ENCODE results near the gene SND1.

SND1 gene

DNA sequence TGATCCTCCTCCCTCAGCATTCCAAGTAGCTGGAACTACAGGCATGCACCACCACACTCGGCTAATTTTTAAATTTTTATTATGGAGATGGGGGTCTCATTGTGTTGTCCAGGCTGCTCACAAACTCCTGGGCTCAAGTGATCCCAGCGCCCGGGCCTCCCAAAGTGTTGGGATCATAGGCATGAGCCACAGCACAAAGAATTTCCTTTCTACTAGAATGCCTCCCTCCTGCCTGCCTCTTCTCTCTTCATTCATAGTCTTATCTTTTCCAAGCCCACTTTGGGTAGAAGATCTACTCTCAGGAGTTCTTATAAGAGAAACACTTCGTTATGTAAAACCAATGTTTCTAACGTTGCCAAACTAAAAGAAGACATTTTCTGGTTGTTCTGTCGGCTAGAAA lies 235.1 kb downstream of the SND1 start:
- Histone ChIP-seq H3K4me3 (ENCODE audit: low read length) (no peak overlapping the region), H3K9me3 (ENCODE audit: control insufficient read depth, insufficient read depth, low read length) (no peaks in the 10 kb centered on the region), H3K4me1 (ENCODE audit: control insufficient read depth, low read length) (no peaks in the 10 kb centered on the region), H3K27ac (ENCODE audit: low read depth, low read length) (no peak overlapping the region), H3K9me2 (replicated peaks; ENCODE audit: control insufficient read depth, low read length) (no peaks in the 10 kb centered on the region), H3K4me2 (ENCODE audit: low read length) (no peak overlapping the region), H3K36me3 (ENCODE audit: control insufficient read depth, low read length) (peaks cover 53% of the 10 kb centered on the region), H3K27me3 (ENCODE audit: control insufficient read depth, low read length) (no peaks in the 10 kb centered on the region), H3F3A (ENCODE audit: control insufficient read depth, insufficient read depth) (no peaks in the 10 kb centered on the region), H4K20me1 (ENCODE audit: control insufficient read depth, insufficient read depth, low read depth, low read length) (no peaks in the 10 kb centered on the region; the same call in 1 of the 2 replicates), H3K79me2 (ENCODE audit: control insufficient read depth, low read length) (no peaks in the 10 kb centered on the region)
- no peak for TF ChIP-seq EZH2phosphoT487 (IDR thresholded peaks at IDR 0.05; ENCODE audit: borderline replicate concordance, low read length)
- TF ChIP-seq, protein P1, sequence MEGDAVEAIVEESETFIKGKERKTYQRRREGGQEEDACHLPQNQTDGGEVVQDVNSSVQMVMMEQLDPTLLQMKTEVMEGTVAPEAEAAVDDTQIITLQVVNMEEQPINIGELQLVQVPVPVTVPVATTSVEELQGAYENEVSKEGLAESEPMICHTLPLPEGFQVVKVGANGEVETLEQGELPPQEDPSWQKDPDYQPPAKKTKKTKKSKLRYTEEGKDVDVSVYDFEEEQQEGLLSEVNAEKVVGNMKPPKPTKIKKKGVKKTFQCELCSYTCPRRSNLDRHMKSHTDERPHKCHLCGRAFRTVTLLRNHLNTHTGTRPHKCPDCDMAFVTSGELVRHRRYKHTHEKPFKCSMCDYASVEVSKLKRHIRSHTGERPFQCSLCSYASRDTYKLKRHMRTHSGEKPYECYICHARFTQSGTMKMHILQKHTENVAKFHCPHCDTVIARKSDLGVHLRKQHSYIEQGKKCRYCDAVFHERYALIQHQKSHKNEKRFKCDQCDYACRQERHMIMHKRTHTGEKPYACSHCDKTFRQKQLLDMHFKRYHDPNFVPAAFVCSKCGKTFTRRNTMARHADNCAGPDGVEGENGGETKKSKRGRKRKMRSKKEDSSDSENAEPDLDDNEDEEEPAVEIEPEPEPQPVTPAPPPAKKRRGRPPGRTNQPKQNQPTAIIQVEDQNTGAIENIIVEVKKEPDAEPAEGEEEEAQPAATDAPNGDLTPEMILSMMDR (IDR thresholded peaks at IDR 0.05; ENCODE audit: low read depth, low read length, poor library complexity, severe bottlenecking) = no peak

DNA sequence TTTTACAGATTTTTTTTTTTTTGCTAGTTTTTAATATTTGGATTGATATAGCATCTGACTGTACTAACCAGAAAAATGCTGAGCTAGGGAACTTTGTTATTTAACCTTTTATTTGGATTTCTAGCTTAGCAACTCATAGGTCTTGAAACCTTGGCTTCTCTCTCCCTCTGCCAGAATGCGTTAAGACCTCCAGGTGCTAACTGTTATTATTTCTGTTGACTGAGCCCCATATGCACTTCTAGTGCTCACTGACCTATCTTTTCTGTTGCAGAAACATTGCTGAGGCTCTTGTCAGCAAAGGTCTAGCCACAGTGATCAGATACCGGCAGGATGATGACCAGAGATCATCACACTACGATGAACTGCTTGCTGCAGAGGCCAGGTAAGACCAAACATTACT lies 235.6 kb downstream of the SND1 start:
- TF ChIP-seq, protein P1 (IDR thresholded peaks at IDR 0.05; ENCODE audit: low read depth, low read length, poor library complexity, severe bottlenecking) = no peak
- no peak for TF ChIP-seq EZH2phosphoT487 (IDR thresholded peaks at IDR 0.05; ENCODE audit: borderline replicate concordance, low read length)
- Histone ChIP-seq H3K4me1 (ENCODE audit: control insufficient read depth, low read length) (no peaks in the 10 kb centered on the region), H3K36me3 (ENCODE audit: control insufficient read depth, low read length) (peaks cover 54% of the 10 kb centered on the region), H3K27me3 (ENCODE audit: control insufficient read depth, low read length) (no peaks in the 10 kb centered on the region), H3K9me2 (replicated peaks; ENCODE audit: control insufficient read depth, low read length) (no peaks in the 10 kb centered on the region), H3F3A (ENCODE audit: control insufficient read depth, insufficient read depth) (no peaks in the 10 kb centered on the region), H3K79me2 (ENCODE audit: control insufficient read depth, low read length) (no peaks in the 10 kb centered on the region), H3K9me3 (ENCODE audit: control insufficient read depth, insufficient read depth, low read length) (no peaks in the 10 kb centered on the region), H3K4me2 (ENCODE audit: low read length) (no peak overlapping the region), H3K27ac (ENCODE audit: low read depth, low read length) (no peak overlapping the region), H3K4me3 (ENCODE audit: low read length) (no peak overlapping the region), H4K20me1 (ENCODE audit: control insufficient read depth, insufficient read depth, low read depth, low read length) (no peaks in the 10 kb centered on the region; the same call in 1 of the 2 replicates)

DNA sequence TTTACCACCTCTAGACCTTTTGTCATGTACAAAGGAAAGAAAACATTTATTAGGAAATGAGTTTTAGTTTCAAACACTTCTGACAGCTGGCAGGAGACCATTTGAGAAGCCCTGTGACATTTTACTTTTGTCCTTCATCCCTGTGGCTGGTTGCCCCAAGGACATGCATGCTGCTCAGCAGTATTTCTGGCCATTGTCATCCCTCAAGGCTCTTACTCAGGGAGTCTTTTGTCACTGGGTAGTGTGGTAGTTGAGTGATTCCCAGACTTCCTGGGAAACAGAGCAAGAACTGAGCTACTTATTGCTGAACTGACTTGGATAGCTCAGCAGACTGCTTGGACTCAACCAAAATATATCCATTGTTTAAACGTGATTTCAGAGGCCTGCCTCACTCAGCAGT lies 236.4 kb downstream of the SND1 start:
- TF ChIP-seq EZH2phosphoT487 (IDR thresholded peaks at IDR 0.05; ENCODE audit: borderline replicate concordance, low read length) = no peak
- TF ChIP-seq, protein P1 (IDR thresholded peaks at IDR 0.05; ENCODE audit: low read depth, low read length, poor library complexity, severe bottlenecking) = no peak
- no peak overlapping the region for H3K4me2 ChIP-seq (ENCODE audit: low read length)
- no peaks in the 10 kb centered on the region for H3K9me2 ChIP-seq (replicated peaks; ENCODE audit: control insufficient read depth, low read length)
- H3K79me2 ChIP-seq (ENCODE audit: control insufficient read depth, low read length) = no peaks in the 10 kb centered on the region
- no peaks in the 10 kb centered on the region for H3F3A ChIP-seq (ENCODE audit: control insufficient read depth, insufficient read depth)
- H4K20me1 ChIP-seq (ENCODE audit: control insufficient read depth, insufficient read depth, low read depth, low read length) = no peaks in the 10 kb centered on the region; the same call in 1 of the 2 replicates
- no peaks in the 10 kb centered on the region for H3K27me3 ChIP-seq (ENCODE audit: control insufficient read depth, low read length)
- no peak overlapping the region for H3K4me3 ChIP-seq (ENCODE audit: low read length)
- no peaks in the 10 kb centered on the region for H3K9me3 ChIP-seq (ENCODE audit: control insufficient read depth, insufficient read depth, low read length)
- no peaks in the 10 kb centered on the region for H3K4me1 ChIP-seq (ENCODE audit: control insufficient read depth, low read length)
- no peak overlapping the region for H3K27ac ChIP-seq (ENCODE audit: low read depth, low read length)
- H3K36me3 ChIP-seq (ENCODE audit: control insufficient read depth, low read length) = peaks cover 56% of the 10 kb centered on the region
